NCI-H226 (cell line): ENCODE data around the gene CYP2A6.
"Not testable (repeated sequence)": the region's sequence is repeated elsewhere in the genome, so short reads cannot be mapped to it uniquely, and the experiment has no call there.

Experiments used
- DNase-seq: peaks from one replicate; pipeline ENCODE4 v3.0.0-alpha.2; 2015

CYP2A6 gene

GRCh38 chr19:40843653-40844052, 6.6 kb downstream of the CYP2A6 start:
- DNase-seq: not testable (repeated sequence)

- DNase-seq: not testable (repeated sequence)
Measured at GRCh38 chr19:40842997-40843652, 7.1 kb downstream of the CYP2A6 start.

- DNase-seq: not testable (repeated sequence)
Measured at GRCh38 chr19:40842012-40842411, 8.2 kb downstream of the CYP2A6 start.

GRCh38 chr19:40838477-40838876, 11.8 kb downstream of the CYP2A6 start:
- DNase-seq: not testable (repeated sequence)

- DNase-seq: no peak
Measured at GRCh38 chr19:40836754-40837429, 13.4 kb downstream of the CYP2A6 start.

- DNase-seq: not testable (repeated sequence)
Measured at GRCh38 chr19:40833728-40834533, 16.3 kb downstream of the CYP2A6 start.

- DNase-seq: not testable (repeated sequence)
Measured at GRCh38 chr19:40832431-40832790, 17.8 kb downstream of the CYP2A6 start.

- DNase-seq: peak; percentile 91
Measured at GRCh38 chr19:40831502-40832430, 18.5 kb downstream of the CYP2A6 start.

- DNase-seq: not testable (repeated sequence)
Measured at GRCh38 chr19:40830741-40831140, 19.5 kb downstream of the CYP2A6 start.

- DNase-seq: no peak
Measured at GRCh38 chr19:40829205-40829604, 21.0 kb downstream of the CYP2A6 start.

- DNase-seq: no peak
Measured at GRCh38 chr19:40827386-40828247, 22.6 kb downstream of the CYP2A6 start.

- not testable (repeated sequence) for DNase-seq
Measured at GRCh38 chr19:40826699-40827385, 23.4 kb downstream of the CYP2A6 start.

GRCh38 chr19:40826312-40826698, 23.9 kb downstream of the CYP2A6 start:
- DNase-seq: not testable (repeated sequence)

GRCh38 chr19:40825460-40826095, 24.7 kb downstream of the CYP2A6 start:
- not testable (repeated sequence) for DNase-seq

GRCh38 chr19:40824916-40825315, 25.3 kb downstream of the CYP2A6 start:
- DNase-seq: not testable (repeated sequence)

GRCh38 chr19:40822704-40823553, 27.3 kb downstream of the CYP2A6 start:
- peak; percentile 92 for DNase-seq

GRCh38 chr19:40822161-40822560, 28.1 kb downstream of the CYP2A6 start:
- no peak for DNase-seq

GRCh38 chr19:40819479-40820234, 30.6 kb downstream of the CYP2A6 start:
- not testable (repeated sequence) for DNase-seq
